MG63 (cell line): ENCODE results near the gene SLC7A4. TPM values are rescaled to one million over a fixed set of nuclear protein-coding genes. Genes with fewer than 3 reads are reported as not detected.

ENCODE experiments used
- DNase-seq: peaks from one replicate; pipeline ENCODE4 v3.0.0-alpha.2; 2020
- H3K27me3 ChIP-seq: fragments of 250-450 bp; sonication (Bioruptor Pico); 2 replicates; pipeline ENCODE4 v1.5.1; 2020; ENCODE audit warnings: mild to moderate bottlenecking, moderate library complexity
- H3K36me3 ChIP-seq: fragments of 250-450 bp; sonication (Bioruptor Pico); 2 replicates; pipeline ENCODE4 v1.5.1; 2020; ENCODE audit warnings: mild to moderate bottlenecking, moderate library complexity
- H3K4me3 ChIP-seq: fragments of 250-450 bp; sonication (Bioruptor Pico); 2 replicates; pipeline ENCODE4 v1.5.1; 2020; ENCODE audit warnings: mild to moderate bottlenecking, moderate library complexity
- H3K9me3 ChIP-seq: fragments of 250-450 bp; sonication (Bioruptor Pico); 2 replicates; pipeline ENCODE4 v1.5.1; 2020; ENCODE audit warnings: mild to moderate bottlenecking, moderate library complexity
- total RNA-seq: library from RNA; depleted of rRNA; stranded (reverse); fragments of >200 nt; shearing (Covaris generic); gene quantifications from 2 replicates; pipeline ENCODE4 v1.2.3, GENCODE V29; 2014; ENCODE audit warnings: low replicate concordance

The SLC7A4 gene
- total RNA-seq, 1 experiment from 2014 or later = not detected

GRCh38 chr22:21030032-21030431 is 2.3 kb downstream of the SLC7A4 start:
- H3K36me3 ChIP-seq = no peaks in the 10 kb centered on the region

DNA sequence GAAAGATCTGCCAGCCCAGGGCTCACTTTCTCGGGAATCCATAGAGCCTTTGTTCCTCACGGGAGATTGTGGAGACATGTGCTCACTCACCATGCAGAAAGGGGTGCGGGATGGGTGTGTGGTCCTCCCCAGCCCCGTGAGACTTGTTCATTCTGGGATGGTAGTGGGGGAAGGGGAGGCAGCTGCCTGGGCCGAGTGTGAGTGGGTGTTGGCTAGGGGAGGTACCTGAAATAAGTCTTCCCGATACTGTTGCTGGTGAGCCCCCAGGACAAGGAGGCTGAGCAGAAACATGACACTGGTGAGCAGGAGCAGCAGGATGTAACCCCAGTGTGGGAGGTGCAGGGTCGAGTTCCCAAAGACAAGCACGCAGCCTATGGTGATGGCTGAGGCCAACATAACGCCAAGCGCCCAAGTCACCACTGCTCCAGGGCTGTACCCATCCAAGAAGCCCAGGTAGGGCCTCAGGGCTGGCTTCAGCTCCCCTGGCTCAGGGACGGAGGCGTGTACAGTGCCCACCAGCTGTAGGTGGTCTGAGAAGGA is 2.8 kb downstream of the SLC7A4 start:
- Histone ChIP-seq H3K27me3 (no peaks in the 10 kb centered on the region), H3K36me3 (no peaks in the 10 kb centered on the region), H3K4me3 (no peak overlapping the region), H3K9me3 (no peaks in the 10 kb centered on the region)
- DNase-seq = no peak

More at GRCh38 chr22:21030032-21030431, 2.3 kb downstream of the SLC7A4 start:
- Histone ChIP-seq H3K4me3 (no peak overlapping the region), H3K9me3 (no peaks in the 10 kb centered on the region), H3K27me3 (no peaks in the 10 kb centered on the region)
- DNase-seq = no peak

- no peak overlapping the region for H3K4me3 ChIP-seq
- H3K36me3 ChIP-seq = no peaks in the 10 kb centered on the region
- no peaks in the 10 kb centered on the region for H3K9me3 ChIP-seq
- H3K27me3 ChIP-seq = no peaks in the 10 kb centered on the region
- DNase-seq = no peak
Observed at GRCh38 chr22:21028277-21029251, 3.8 kb downstream of the SLC7A4 start.

GRCh38 chr22:21026783-21027692 is 5.3 kb downstream of the SLC7A4 start:
- Histone ChIP-seq H3K9me3 (no peaks in the 10 kb centered on the region), H3K4me3 (no peak overlapping the region), H3K27me3 (no peaks in the 10 kb centered on the region), H3K36me3 (no peaks in the 10 kb centered on the region)
- peak; percentile 84 for DNase-seq

GRCh38 chr22:21025763-21026755 is 6.3 kb downstream of the SLC7A4 start:
- H3K9me3 ChIP-seq = no peaks in the 10 kb centered on the region
- no peaks in the 10 kb centered on the region for H3K27me3 ChIP-seq
- no peaks in the 10 kb centered on the region for H3K36me3 ChIP-seq
- no peak for DNase-seq
- H3K4me3 ChIP-seq = no peak overlapping the region

DNA sequence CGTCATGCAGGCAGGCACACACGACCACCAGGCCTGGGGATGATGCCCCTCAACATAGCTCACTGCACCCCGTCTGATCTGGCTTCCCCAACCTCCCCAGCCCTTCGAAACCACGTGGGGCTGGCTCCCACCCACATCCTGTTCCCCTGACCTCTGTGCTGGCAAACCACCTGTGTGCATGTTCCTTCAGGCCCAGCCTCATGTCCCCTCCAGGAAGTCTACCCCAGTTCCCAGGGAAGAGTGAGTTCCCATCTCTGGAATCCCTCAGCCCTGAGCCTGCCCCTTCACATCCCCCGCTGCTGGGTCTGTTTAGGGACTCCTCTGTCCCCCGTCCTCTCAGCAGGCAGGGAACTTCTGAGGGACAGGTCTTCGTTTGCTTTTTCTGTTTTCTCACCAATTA is 7.1 kb downstream of the SLC7A4 start:
- H3K27me3 ChIP-seq = no peaks in the 10 kb centered on the region
- no peak for DNase-seq
- H3K36me3 ChIP-seq = no peaks in the 10 kb centered on the region
- no peaks in the 10 kb centered on the region for H3K9me3 ChIP-seq
- H3K4me3 ChIP-seq = no peak overlapping the region

- Histone ChIP-seq H3K36me3 (no peaks in the 10 kb centered on the region), H3K27me3 (no peaks in the 10 kb centered on the region), H3K4me3 (no peak overlapping the region), H3K9me3 (no peaks in the 10 kb centered on the region)
- no peak for DNase-seq
Observed at GRCh38 chr22:21022955-21023614, 9.3 kb downstream of the SLC7A4 start.

DNA sequence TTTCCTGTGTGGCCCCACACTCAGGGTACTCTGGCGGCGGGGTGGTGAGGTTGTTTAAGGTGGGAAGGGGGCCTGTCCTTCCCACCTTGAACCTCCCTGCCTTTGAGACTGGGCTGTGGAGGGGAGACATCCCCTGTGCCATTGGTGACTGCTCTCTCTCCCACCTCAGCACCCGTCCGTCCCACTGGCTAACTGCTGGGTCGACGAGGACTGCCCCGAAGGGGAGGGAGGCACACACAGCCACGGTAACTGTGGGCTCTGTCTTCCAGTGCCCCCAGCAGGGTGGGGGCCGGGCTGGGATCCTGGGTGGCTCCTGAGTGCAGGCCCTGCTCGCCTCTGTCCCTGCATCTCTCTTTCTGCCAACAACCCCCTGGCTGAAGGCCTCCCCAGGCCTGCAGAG is 9.9 kb downstream of the SLC7A4 start:
- H3K27me3 ChIP-seq = no peaks in the 10 kb centered on the region
- H3K4me3 ChIP-seq = no peak overlapping the region
- no peaks in the 10 kb centered on the region for H3K9me3 ChIP-seq
- H3K36me3 ChIP-seq = no peaks in the 10 kb centered on the region
- DNase-seq = no peak

GRCh38 chr22:21020802-21021429 is 11.4 kb downstream of the SLC7A4 start:
- no peaks in the 10 kb centered on the region for H3K36me3 ChIP-seq
- H3K4me3 ChIP-seq = no peak overlapping the region
- no peaks in the 10 kb centered on the region for H3K27me3 ChIP-seq
- DNase-seq = no peak
- no peaks in the 10 kb centered on the region for H3K9me3 ChIP-seq

DNA sequence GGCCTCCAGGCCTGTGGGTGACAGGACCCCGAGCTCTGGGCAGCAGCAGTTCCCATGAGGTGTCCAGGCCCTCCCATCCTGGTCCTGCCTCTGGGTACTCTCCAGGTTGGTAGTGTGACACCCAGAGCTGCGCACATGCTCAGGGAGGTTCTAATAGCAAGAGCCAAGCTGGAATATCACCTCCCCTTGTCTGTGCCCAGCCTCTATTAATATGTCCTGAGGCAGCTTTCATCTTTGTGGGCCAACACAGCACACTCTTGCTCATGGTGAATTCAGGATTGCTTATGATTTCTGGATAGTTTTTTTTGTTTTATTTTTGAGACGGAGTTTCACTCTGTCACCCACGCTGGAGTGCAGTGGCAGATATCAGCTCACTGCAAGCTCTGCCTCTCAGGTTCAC is 14.0 kb downstream of the SLC7A4 start:
- no peak for DNase-seq
- Histone ChIP-seq H3K9me3 (no peaks in the 10 kb centered on the region), H3K27me3 (no peaks in the 10 kb centered on the region)

GRCh38 chr22:21016644-21017420 is 15.5 kb downstream of the SLC7A4 start:
- no peaks in the 10 kb centered on the region for H3K27me3 ChIP-seq
- no peak for DNase-seq
- no peak overlapping the region for H3K4me3 ChIP-seq
- no peaks in the 10 kb centered on the region for H3K9me3 ChIP-seq
- H3K36me3 ChIP-seq = no peaks in the 10 kb centered on the region

More for the DNA sequence above, 14.0 kb downstream of the SLC7A4 start:
- Histone ChIP-seq H3K36me3 (no peaks in the 10 kb centered on the region), H3K4me3 (no peak overlapping the region)

DNA sequence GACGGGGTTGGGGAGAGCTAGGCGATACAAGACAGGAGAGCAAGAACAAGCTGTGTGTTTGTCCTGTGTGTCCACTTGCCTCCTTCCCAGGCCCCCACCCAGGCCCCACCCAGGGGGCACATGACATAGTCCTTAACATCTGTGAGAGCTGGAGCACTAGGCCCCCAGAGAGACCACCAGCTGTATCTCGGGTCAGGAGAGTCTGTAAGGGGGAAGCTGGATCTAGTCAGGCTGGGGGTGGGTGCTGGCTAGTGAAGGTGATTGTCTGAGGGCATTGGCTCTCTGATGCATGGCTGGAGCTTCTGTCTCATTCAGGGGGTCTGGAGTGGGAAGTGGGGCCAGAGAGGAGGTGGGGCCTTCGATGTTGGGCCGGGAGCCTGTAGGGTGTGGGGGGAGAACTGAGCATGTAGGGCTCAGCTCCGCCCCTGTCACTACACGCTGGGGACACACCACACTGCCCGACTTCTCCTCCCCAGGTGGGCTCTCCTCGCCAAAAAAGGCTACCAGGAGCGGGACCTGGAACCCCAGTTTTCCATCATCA is 16.8 kb downstream of the SLC7A4 start:
- Histone ChIP-seq H3K4me3 (peak overlapping the region; percentile 39), H3K27me3 (no peaks in the 10 kb centered on the region), H3K9me3 (no peaks in the 10 kb centered on the region), H3K36me3 (no peaks in the 10 kb centered on the region)
- DNase-seq = no peak

- Histone ChIP-seq H3K9me3 (no peaks in the 10 kb centered on the region), H3K4me3 (peak within 1 kb of the TSS; percentile 39), H3K27me3 (no peaks in the 10 kb centered on the region), H3K36me3 (no peaks in the 10 kb centered on the region)
- peak; percentile 81 for DNase-seq
Observed at GRCh38 chr22:21014726-21015465, 17.5 kb downstream of the SLC7A4 start, which contains the start of gene P2RX6. Gene P2RX6, plus strand, starts transcription at chr22:21015165. Its CDS starts 10 bp downstream, at chr22:21015175.
